Hematopoietic multipotent progenitor cell treated with erythropoietin and hydrocortisone succinate and interleukin-3 and kit ligand, for 4 days (in vitro differentiated cells): Measurements from ENCODE around the gene CDK5.

Source experiments
- DNase-seq: peaks from one replicate; pipeline ENCODE4 v3.0.0-alpha.2; 2015

The CDK5 gene

DNA sequence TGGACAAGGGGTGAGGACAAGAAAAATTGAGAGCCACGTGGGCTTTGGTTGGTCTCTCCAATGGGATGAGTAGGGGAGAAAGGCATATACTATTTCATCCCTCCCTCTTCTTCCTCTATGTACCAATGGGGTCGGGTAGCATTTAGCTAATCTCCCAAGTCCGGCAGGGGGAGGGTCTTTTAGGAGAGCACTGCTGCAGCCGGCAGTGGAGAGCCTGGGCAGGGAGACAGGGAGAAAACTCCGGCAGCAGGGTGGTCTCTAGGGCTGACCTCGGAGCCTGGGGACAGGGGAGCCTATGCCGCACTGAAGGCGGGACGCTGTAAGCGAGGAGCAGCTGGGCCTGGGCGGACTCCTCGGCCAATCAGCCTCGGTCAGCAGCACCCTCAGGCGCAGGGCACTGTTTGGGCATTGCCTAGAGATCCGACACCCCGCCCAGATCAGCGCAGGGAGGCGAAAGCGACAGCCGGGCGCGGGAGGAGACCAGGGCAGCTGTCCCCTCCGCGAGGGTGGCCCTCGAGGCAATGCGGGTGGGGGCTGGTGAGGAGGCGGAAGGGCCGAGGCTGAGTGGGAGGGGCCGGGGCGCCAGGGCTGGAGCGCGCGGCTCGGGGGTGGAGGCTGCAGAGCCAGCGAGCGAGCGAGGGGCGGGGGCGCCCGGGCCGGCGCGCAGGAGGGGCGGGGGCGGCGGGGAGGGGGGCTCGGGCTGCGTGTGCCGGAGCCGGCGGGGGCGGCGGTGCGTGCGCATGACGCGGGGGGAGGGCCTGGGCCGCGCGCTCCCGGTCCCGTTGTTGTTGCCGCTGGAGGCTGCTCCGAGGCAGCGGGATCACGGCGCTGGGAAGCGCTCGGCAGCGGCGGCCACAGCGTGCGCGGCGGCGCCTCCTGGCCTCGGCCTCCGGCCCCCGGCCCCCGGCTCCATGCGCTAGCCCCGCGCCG is 28.3 kb upstream of the CDK5 start, which contains the start of gene AGAP3:
Gene AGAP3, plus strand, starts transcription at position 785 of the 930 bp plus-strand sequence. CDS start 267 bp downstream, outside the sequence.
- peak; percentile 86 for DNase-seq

DNA sequence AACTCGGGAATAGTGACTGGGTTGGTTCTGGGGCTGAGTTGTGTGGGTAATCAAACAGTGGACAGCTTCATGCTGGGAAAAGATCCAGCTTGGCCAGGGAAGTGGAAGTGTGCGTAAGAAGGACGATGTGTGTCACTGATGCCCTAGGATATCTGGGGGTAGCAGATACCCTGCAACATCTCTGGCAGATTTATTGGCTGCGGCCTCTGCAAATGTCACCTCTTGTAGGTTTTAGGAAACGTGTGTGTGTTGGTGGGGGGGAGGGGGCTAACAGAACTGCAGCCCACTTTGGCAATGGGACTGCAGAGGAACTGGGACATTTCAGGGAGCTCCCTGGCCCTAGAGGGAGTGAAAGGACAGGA is 27.6 kb upstream of the CDK5 start:
- no peak for DNase-seq

- no peak for DNase-seq
Observed at GRCh38 chr7:151083824-151084160, 26.1 kb upstream of the CDK5 start.

DNA sequence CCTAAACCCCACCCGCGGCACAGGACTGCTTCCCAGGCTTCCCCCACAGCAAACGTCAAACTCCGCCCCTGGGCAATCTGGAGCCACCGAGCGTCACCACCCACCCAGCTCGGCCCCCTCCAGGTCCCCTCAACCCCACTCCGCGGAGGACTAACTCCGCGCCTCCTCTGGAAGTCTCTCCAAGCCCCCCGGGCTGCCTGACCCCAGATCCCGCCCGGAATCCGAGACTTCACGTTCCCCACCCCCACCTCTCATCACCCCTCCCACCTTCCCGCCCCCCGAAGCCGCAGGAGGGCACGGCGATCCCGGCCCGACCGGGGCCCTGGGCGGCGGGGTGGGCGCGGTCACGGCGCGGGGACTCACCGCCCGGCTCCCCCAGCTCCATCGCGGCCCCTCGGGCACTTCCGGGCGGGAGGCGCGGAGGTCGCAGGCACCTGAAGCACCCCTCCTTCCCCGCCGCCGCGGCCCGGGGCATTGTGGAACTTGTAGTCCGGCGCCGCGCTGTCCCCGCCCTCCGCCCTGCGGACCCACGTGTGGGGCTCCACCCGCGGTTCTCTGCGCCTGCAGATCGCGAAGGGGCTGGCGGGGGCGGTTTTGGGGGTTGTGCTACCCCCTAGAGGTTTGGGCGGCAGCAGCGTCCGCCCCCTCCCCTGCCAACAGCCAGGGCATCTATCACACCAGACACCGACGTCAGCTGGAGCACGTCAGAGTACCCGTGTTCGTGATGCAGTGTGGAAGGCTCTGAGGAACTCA is 25.6 kb upstream of the CDK5 start, which contains the start of gene TMUB1:
Gene TMUB1, minus strand, starts transcription at position 423 of the 753 bp plus-strand sequence. CDS start 930 bp downstream, outside the sequence.
- peak; percentile 87 for DNase-seq

- no peak for DNase-seq
Observed at GRCh38 chr7:151082141-151083070, 24.7 kb upstream of the CDK5 start.

DNA sequence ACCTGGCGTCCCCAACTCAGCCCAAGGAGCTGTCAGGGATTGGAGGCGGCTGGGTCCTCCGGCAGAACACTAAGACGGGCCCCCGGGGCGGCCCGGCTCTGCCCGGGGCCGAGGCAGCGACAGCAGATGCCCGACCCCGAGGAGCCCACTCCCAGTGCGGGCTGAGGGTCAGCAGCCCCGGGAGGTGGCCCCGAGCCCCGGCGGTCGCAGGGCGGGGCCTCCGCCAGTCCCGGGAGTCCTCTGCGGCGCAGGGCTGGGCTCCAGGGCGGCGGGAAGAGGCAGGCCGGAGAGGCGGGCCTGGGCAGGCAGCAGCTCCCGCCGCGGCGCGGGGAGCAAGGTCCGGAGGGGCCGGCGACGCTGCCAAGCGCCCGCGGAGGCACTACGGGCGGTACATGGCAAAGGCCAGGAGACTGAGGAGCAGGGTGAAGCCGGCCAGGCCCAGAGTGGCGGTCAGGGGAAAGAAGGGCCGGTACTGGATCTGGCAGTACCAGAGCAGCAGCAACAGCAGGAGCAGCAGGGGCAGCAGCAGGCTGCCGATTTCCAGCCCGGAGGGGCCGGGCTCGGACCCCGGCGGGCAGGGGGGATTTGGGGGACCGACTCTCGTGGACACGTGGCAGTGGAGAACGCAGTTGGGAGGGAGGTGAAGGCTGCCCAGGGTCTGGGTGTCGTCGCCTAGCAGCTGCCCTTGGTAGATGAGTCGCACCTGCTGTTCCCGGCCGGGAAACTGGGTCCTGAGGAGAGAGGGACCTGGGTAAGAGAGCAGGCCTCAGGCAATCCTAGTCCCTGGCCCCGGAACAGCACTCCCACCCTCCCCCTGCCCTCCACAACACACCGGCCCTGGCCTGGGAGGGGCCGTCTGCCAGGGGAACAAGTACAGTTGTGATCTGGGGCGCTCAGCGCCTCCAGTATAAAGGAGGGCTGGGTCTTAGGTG is 23.7 kb upstream of the CDK5 start:
- no peak for DNase-seq

- peak; percentile 97 for DNase-seq
Observed at GRCh38 chr7:151080522-151081169, 22.9 kb upstream of the CDK5 start, which contains the start of gene FASTK. Gene FASTK, minus strand, starts transcription at chr7:151080809. Its CDS starts 43 bp downstream, at chr7:151080766.

DNA sequence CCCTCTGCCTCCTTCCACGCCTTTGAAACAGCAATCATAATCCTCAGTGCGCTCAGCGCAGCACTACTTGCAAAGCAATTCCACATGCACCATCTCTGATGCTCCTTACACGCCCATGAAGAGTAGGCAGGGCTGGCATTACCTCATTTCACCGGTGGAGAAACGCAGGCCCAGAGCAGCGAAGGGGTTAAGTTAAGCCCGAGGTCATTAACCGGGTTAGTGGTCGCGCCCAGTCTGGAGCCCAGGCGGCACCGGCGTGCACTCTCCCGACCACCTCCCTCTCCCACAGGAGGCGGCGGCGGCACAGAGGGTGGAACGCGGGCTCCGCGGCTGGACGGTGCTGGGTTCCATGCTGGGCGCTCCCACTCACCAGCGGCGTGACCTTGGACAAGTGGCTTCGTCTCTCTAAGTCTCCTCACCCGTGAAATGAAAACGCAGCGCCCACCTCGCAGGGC is 22.4 kb upstream of the CDK5 start:
- DNase-seq: peak; percentile 62

DNA sequence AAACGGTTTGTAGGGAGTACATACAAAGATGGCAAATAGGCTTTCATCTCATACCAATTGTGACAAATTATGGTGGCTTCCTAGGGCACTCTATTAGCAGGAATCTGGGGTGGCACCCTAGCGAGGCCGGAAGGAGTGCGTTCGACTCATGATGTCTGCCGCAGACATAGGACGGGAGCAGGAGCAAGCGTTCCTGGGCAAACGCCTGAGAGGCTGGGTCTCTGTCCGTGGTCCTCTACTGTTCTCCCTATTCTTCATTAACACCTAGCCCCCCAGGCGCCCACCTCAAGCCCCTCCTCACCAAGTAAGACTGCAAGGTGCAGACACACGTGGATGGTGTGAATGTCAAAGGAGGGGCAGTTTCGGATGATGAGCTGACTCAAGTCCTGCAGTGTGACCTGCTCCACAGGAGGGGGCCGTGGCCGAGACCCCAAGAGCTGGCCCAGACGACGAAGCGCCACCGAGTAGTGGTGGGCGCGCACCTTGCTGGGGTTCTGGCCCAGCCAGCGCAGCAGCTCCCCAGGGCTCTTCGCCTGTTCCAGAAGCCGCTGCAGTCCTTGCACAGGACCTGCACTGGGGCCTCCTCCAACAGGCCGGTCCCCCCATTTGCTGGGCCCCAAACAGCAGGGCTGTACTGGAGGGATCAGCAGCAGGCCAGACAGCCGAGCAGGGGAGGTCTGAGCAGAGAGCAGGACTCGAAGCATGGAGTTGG is 21.7 kb upstream of the CDK5 start:
- DNase-seq: no peak

GRCh38 chr7:151078233-151079040 is 20.7 kb upstream of the CDK5 start:
- DNase-seq: no peak

- no peak for DNase-seq
Observed at GRCh38 chr7:151077705-151078232, 20.1 kb upstream of the CDK5 start.

- DNase-seq: peak; percentile 42
Observed at GRCh38 chr7:151076863-151077704, 19.4 kb upstream of the CDK5 start.

- no peak for DNase-seq
Observed at GRCh38 chr7:151075978-151076426, 18.3 kb upstream of the CDK5 start.

- no peak for DNase-seq
Observed at GRCh38 chr7:151075662-151075971, 17.9 kb upstream of the CDK5 start.

DNA sequence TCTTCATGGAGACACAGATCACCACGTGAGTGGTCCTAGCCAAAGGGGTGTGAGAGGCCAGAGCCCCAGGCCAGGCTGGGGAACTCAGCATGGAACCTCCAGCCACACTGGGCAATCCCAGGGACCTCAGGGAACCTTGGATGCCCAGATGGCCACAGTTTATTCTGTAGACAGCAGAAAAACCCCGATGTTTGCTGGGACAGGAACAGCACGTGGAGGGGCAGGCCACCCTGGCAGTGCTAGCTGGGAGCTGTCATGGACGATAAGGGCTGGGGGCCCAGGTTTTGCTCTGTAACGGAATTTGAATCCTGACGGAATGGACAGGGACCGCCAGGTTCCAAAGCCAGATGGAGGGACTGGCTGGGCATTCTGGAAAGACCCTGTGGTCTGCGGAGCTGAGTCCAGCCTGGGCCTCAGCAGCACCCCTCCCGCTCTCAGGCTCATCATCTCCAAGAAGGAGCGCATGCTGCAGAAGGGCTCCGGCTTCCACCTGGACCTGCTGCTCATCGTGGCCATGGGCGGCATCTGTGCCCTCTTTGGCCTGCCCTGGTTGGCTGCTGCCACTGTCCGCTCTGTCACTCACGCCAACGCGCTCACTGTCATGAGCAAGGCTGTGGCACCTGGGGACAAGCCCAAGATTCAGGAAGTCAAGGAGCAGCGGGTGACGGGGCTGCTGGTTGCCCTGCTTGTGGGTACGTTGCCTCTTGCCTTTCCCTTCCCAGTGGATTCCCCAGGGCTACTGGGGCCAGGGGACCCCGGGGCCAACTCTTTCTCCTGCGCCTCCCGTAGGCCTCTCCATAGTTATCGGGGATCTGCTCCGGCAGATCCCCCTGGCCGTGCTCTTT is 17.3 kb upstream of the CDK5 start:
- no peak for DNase-seq

DNA sequence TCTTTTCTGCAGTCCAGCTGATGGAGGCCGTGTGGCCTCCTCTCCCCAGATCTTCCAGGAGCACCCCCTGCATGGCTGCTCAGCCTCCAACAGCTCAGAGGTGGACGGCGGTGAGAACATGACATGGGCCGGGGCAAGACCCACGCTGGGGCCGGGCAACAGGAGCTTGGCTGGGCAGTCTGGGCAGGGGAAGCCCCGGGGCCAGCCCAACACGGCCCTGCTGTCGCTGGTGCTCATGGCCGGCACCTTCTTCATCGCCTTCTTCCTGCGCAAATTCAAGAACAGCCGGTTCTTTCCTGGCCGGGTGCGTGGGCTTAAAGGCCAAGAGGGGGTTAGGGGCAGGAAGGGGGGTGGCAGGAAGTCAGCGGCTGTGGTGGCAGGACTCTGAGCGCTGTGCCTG is 16.3 kb upstream of the CDK5 start:
- DNase-seq: no peak
